A549 (cell line): ENCODE results near the gene FUCA1.

Experiments
- CTCF ChIP-seq: fragments of >200 bp; sonication (Bioruptor Twin); formaldehyde crosslinking; IDR thresholded peaks from 3 replicates; pipeline ENCODE4 v1.5.1; 2016
- HOXB13 ChIP-seq: fragments of 250-450 bp; sonication (Bioruptor Pico); IDR thresholded peaks from 2 replicates; pipeline ENCODE4 v1.5.0; 2020; ENCODE audit warnings: low read depth, mild to moderate bottlenecking, moderate library complexity
- KDM1A ChIP-seq: fragments of 200-600 bp; sonication (generic); IDR thresholded peaks from 2 replicates; pipeline ENCODE4 v1.6.1; 2016; ENCODE audit warnings: low read depth, mild to moderate bottlenecking
- MAZ ChIP-seq: fragments of 150-350 bp; IDR thresholded peaks from 2 replicates; pipeline ENCODE4 v1.6.1; 2014; ENCODE audit warnings: antibody characterized with exemption, low read depth, low read length, borderline replicate concordance
- SMC3 ChIP-seq: fragments of >200 bp; sonication (Bioruptor Twin); formaldehyde crosslinking; IDR thresholded peaks from 3 replicates; pipeline ENCODE4 v1.6.1; 2018; ENCODE audit warnings: inconsistent platforms
- USF2 ChIP-seq: fragments of 450-650 bp; IDR thresholded peaks from 2 replicates; pipeline ENCODE4 v1.6.1; 2014; ENCODE audit warnings: antibody characterized with exemption
- ZC3H11A ChIP-seq: fragments of 450-650 bp; IDR thresholded peaks from 2 replicates; pipeline ENCODE4 v1.6.1; 2014; ENCODE audit warnings: antibody characterized with exemption, mild to moderate bottlenecking
- ZFP36 ChIP-seq: fragments of 450-650 bp; IDR thresholded peaks from 2 replicates; pipeline ENCODE4 v1.6.1; 2014; ENCODE audit warnings: borderline replicate concordance; ENCODE audit not compliant: partially characterized antibody
- TF ChIP-seq, protein P1 (sequence below): fragments of 200-600 bp; sonication (generic); IDR thresholded peaks from 2 replicates; pipeline ENCODE4 v1.6.1; 2016; ENCODE audit warnings: antibody characterized with exemption, mild to moderate bottlenecking, moderate library complexity
- TF ChIP-seq, protein P2 (sequence below): IDR thresholded peaks from 2 replicates; pipeline ENCODE4 v1.6.1; 2012

- TF ChIP-seq CTCF (no peak), ZC3H11A (no peak), SMC3 (no peak), MAZ (no peak), ZFP36 (no peak), HOXB13 (CRISPR knock-in tag) (no peak), KDM1A (no peak), USF2 (no peak)
- TF ChIP-seq, protein P1, sequence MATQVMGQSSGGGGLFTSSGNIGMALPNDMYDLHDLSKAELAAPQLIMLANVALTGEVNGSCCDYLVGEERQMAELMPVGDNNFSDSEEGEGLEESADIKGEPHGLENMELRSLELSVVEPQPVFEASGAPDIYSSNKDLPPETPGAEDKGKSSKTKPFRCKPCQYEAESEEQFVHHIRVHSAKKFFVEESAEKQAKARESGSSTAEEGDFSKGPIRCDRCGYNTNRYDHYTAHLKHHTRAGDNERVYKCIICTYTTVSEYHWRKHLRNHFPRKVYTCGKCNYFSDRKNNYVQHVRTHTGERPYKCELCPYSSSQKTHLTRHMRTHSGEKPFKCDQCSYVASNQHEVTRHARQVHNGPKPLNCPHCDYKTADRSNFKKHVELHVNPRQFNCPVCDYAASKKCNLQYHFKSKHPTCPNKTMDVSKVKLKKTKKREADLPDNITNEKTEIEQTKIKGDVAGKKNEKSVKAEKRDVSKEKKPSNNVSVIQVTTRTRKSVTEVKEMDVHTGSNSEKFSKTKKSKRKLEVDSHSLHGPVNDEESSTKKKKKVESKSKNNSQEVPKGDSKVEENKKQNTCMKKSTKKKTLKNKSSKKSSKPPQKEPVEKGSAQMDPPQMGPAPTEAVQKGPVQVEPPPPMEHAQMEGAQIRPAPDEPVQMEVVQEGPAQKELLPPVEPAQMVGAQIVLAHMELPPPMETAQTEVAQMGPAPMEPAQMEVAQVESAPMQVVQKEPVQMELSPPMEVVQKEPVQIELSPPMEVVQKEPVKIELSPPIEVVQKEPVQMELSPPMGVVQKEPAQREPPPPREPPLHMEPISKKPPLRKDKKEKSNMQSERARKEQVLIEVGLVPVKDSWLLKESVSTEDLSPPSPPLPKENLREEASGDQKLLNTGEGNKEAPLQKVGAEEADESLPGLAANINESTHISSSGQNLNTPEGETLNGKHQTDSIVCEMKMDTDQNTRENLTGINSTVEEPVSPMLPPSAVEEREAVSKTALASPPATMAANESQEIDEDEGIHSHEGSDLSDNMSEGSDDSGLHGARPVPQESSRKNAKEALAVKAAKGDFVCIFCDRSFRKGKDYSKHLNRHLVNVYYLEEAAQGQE: no peak
- TF ChIP-seq, protein P2, sequence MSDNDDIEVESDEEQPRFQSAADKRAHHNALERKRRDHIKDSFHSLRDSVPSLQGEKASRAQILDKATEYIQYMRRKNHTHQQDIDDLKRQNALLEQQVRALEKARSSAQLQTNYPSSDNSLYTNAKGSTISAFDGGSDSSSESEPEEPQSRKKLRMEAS: no peak
Observed at GRCh38 chr1:23906731-23907130, 38.6 kb upstream of the FUCA1 start.
